ENCODE data around the gene KPNA4.
"Not testable (repeated sequence)": the region's sequence is repeated elsewhere in the genome, so short reads cannot be mapped to it uniquely, and the experiment has no call there.

KPNA4 gene, protein sequence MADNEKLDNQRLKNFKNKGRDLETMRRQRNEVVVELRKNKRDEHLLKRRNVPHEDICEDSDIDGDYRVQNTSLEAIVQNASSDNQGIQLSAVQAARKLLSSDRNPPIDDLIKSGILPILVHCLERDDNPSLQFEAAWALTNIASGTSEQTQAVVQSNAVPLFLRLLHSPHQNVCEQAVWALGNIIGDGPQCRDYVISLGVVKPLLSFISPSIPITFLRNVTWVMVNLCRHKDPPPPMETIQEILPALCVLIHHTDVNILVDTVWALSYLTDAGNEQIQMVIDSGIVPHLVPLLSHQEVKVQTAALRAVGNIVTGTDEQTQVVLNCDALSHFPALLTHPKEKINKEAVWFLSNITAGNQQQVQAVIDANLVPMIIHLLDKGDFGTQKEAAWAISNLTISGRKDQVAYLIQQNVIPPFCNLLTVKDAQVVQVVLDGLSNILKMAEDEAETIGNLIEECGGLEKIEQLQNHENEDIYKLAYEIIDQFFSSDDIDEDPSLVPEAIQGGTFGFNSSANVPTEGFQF

DNA sequence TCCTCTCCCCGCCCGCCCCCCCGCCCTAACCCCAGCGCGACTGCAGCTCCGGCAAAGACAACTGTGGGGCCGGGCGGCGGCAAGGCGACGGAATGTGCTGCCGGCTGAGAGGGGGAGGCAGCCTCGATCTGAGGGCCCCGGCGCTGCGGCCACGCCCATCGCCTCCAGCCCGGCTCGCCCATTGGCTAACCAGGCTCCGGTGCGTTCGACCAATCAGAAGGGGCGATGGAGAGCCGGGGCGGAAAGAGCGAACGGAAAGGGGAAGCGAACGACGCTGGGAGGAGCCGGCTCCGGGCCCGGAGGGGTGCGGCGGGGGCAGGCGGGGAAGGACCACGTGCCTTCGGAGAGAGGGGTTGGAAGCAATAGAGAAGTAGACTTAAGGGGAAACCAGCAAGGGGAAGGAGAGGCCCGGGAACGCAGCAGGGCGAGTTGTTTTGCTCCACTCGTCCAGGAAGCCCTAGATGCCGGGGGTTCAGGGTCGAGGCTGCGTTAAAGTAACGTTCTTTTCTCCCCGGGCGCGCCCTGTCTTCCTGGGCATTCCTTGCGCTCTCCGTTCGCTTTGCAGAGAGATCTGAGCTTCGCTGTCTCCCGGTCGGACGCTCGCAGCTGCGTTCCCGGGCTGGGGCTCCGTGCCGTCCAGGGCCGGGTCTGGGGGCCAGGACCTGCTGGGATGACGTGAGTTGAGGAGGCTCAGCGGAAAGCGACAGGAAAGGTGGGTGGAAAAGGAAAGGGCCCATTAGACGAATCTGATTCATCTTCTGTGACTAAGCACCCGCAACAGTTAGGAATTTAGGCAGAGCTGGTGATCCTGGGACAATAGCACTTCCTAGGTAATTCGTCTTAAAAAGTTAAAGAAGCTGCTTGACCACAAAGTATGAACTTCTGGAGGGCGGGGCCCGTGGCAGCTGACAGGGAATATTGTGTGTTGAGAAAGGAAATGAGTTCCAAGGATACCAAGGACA lies at the start of gene KPNA4:
Gene KPNA4, minus strand, starts transcription at position 130 of the 962 bp plus-strand sequence. CDS start 289 bp downstream, outside the sequence.
- peak; percentile 99 for DNase-seq

DNA sequence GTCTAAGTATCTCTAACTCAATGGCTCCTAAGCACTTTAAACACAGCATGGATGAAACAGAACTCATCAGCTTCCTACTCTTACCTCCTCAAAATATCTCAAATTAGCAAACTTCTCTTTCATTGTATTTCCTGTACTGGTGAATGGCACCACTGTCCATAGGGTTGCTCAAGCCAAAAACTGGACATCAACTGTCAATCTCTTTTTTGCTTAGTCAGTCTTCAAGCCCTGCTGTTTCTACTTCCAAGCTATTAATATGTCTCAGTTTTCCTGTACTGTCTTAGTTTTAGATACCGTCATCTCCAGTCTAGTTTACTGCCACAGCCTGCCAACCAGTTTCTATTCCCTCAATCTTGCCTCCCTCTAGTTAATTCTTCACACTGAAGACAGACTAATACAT lies 48.3 kb upstream of the KPNA4 start:
- DNase-seq, result no peak

DNA sequence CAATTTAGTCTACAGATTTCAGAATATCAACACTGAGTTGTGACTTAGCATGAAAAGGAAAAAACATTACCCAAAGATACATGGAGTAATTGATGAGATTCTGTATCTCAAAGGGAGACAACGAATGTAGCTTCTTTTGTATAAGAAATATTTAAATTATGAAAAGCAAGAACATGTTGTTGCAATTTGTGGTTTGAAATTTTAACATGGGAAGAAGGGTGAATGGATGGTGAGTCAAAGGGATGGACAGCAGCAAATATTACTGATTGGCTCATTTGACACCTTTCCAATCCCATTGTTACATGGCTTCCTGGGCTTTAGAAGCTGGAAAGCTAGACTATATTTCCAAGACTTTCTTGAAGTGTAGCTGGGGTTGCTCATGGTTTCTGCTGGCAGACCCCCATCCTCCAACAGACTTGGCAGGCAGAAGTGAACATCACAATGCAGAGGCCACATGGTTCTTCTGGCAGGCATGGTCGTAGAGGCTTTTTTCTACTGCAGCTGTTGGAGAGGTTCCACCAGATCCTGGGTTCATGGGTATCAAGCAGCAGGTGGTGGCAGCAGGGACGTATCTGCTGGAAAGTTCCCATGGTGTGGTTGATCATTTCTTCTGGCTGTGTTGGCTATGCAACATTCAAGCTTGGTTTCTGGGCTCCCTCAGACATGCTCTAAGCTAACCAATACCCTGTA lies 47.2 kb upstream of the KPNA4 start:
- no peak for DNase-seq

DNA sequence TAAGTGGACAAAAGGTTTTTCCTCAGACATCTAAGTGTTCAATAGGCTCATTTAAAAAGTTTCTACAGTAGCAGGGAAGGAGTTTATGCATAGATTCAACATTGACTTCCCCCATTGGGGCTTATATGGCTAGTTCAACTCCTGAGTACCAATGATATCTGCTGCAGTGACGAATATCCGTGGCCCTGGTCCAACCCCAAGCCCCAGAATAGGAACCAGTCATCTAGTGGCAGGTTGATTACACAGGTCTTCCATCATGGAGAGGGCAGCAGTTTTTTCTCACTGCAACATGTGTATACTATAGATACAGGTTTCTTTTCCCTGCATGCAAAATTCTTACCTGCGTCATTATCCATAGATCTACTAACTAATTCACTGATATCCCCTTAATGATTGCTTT lies 45.8 kb upstream of the KPNA4 start:
- no peak for DNase-seq

DNA sequence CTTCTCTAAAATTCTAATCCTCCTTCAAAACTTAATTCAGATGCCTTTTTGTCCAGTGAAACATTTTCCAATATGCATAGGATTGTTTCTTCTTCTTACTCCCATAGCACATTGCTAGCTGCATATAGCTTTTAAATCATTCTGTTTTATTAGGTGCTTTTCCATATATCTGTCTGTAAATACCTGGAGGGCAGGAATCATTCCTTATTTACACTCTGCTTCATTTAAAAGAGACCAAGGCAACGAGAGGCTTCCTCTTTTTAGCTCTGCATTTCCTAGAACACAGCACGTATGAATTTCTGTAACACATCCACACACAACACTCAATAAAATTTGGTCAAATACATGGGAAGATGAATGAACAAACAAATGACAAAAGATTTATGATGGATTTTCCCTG lies 43.5 kb upstream of the KPNA4 start:
- DNase-seq, result no peak

DNA sequence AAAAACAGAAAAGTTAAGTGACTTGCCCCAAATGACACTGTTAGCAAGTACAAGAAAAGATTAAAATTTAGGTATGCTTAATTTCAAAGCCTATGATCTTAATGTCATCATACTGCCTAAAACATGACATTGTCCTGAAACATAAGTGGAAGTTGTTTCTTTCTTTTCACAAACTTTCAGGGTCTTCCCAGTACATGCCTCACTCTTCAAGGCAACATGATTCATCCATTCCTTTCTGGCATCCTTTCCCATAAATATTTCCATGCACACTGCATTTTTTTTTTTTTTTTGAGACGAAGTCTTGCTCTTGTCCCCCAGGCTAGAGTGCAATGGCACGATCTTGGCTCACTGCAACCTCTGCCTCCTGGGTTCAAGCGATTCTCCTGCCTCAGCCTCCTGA lies 42.5 kb upstream of the KPNA4 start:
- DNase-seq, result no peak

DNA sequence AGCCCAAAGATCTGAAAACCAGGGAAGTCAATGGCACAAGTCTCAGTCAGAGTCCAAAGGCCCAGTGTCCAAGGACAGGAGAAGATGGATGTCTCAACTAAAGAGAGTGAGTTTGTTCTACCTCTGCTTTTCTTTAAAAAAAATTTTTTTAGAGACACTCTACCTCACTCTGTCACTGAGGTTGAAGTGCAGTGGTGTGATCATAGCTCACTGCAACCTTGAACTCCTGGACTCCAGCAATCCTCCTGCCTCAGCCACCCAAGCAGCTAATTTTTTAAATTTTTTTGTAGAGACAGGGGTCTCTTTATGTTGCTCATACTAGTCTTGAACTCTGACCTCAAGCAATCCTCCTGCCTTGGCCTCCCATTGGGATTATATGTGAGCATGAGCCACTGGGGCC lies 39.9 kb upstream of the KPNA4 start:
- DNase-seq, result no peak

DNA sequence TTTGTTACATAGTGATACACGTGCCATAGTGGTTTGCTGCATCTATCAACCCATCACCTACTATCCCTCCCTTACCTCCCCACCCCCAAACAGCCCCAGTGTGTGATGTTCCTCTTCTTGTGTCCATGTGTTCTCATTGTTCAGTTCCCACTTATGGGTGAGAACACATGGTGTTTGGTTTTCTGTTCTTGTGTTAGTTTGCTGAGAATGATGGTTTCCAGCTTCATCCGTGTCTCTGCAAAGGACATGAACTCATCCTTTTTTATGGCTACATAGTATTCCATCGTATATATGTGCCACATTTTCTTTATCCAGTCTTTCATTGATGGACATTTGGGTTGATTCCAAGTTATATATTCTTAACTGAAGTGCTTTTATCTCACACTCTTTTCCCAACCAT lies 38.5 kb upstream of the KPNA4 start:
- not testable (repeated sequence) for DNase-seq

DNA sequence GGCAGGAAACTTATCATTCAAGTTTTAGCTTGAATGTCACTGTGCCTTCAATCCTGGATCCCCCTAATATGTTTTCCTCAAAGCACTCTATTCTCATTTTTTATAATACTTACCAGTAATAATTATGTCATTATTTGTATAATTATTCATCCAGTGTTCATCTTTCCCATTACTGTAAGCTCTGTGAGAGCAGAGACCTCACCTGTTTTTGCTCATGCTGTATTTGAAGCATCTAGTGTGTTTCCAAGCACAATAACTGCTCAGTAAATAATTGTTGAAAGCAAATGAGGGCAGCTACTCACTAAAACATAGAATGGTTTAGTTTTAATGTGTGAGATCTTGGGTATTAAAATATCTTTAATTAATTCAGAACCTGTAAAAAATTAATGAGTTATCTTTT lies 36.9 kb upstream of the KPNA4 start:
- DNase-seq, result no peak

DNA sequence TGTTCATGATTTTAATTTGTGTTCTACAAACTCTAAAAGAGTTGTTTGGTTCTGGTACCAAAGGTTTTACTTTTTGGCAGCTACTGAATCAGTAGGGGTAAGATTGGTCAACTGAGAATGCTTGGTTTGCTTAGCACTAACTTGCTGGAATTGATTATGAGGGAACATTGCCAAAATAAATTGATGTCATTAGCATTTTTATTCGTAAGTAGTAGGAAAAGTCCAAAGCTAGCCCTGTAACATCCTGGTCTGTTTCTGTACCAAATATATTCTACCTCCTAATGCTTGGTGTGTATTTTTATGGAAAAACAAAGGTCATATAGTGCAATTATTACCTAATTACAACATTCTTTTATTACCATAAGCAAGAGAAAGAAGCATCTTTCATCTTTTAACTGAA lies 35.9 kb upstream of the KPNA4 start:
- no peak for DNase-seq

DNA sequence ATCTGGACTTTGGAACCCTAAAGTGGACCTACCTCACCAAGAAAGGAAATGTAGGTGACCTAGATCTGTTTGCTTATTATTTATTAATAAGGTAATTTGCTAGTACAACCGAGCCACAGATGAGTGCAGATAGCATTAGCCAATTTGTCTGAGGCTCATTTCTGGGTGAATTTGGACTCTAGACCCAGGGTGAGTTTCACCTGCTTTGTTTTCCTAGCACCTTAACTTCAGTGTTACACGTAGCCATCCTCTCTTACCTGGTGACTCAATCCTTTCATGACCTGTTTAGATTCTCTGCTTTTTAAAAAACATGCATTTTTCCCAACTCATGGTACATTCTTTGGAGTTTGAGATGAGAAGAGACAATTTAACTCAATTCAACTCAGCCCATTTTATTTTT lies 33.5 kb upstream of the KPNA4 start:
- DNase-seq, result no peak

DNA sequence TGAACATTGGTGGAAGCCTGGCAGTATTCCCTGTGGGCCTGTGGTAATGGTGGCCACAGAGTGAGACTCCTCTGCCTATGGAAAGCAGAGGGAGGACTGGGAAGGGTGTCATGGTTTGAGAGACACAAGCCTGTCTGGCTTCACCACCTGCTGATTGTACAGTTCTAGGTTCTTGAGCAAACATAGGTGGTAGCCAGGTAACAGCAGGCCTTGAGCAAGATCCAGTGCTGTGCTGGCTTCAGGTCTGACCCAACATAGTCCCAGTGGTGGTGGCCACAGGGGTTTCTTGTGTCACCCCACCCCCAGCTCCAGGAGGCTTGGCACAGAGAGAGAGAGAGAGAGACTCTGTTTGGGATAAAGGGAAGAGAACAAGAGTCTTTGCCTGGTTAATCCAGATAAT lies 22.7 kb upstream of the KPNA4 start:
- no peak for DNase-seq

DNA sequence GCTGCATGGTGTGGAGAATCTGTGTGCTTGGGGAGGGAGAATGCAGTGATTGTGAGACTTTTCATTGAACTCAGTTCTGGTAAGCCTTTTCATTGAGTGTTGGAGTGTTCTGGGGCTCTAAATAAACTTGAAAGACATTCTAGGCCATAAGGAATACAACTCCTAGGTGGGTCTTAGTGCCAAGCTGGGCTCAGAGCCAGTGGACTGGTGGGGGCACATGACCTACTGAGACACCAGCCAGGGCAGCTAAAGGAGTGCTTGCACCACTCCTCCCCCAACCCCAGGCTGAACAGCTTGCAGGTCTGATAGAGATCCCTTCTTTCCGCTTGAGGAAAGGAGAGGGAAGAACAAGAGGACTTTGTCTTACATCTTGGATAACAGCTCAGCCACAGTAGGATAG lies 21.7 kb upstream of the KPNA4 start:
- DNase-seq, result no peak

DNA sequence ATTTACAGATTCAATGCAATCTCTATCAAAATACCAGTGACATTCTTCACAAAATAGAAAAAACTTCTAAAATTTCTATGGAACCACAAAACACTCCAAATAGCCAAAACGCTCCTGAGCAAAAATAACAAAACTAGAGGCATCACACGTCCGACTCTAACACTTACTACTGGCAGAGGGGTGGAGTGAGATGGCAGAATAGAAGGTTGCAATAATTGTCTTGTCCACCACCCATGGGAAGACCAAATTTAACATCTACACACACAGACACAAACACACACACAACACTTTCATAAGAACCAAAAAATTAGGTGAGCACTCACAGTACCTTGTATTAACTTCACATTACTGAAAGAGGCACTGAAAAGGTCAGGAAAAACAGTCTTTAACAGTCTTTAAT lies 21.3 kb upstream of the KPNA4 start:
- DNase-seq, result no peak

DNA sequence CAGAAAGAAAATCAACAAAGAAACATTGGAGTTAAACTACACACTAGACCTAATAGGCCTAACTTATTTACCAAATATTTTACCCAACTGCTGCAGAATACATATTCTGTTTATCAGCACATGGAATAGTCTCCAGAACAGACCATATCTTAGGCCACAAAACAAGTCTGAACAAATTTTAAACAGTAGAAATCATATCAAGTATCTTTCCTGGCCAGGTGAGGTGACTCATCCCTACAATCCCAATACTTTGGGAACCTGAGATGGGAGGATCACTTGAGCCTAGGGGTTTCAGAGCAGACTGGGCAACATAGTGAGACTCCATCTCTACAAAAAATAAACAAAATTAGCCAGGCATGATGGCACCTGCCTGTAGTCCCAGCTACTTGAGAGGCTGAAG lies 18.1 kb upstream of the KPNA4 start:
- DNase-seq, result no peak

DNA sequence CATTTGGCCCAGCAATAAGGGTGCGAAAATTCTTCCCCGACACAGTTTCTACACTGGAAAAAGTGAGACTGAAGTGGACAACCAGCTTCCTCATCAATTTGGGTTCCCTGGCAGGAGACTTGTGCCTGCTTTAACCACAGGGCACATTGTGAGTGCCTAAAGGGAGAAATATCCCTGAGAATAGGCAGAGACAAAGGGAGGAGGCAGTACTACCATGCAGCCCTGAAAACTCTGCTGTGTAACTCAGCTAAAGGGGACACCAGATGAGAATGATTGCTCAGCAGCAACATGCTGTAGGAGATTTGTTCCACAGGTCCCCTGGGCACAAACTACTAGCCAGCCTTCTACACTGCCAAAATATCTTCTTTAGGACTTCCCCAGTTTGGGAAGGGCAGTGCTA lies 15.6 kb upstream of the KPNA4 start:
- DNase-seq, result no peak

DNA sequence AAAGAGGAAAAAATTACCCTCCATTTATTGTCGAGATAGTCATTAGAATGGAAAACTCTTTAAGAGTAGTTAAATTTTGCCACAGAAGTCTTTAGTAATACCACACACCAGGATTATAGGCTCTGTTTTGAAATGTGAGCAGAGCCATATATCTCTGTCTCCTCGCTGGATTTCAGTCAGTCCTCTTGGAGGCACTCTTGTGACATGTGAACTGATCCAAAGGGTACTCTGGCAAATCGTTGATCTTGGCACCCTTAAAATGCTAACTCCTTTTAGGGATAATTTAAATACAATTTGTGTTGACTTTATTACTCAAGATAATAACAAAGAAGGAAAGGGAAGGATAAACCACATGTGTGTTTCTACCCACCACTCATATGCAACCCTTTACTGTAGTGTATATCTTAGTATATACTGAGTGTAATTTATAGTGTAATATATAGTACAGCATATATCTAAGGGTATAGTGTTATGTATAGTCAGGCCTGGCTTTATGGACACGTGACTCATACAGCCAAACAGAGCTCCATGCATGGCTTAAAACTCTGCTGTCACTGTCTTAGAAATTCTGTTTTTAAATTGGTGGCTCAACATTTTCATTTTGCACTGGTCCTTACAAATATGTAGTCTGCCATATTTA lies 12.3 kb upstream of the KPNA4 start:
- no peak for DNase-seq

DNA sequence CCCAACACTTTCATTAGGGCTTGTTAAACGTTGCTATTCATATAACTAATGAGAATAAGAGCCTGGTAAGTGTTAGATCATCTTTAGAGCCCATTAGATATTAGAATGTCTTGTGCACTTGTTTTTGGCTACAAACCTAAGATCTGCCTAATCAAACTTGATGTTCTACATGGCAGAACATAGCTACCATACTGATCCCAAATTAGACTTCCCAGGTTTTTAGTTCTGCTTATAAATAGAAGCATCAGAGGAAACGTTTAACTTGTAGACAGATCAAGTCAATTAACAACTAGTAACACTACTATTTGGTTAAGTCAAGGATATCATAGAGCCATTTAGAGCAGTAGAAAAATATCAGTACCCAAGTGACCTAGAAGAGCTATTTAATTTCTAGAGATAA lies 11.7 kb upstream of the KPNA4 start:
- no peak for DNase-seq

DNA sequence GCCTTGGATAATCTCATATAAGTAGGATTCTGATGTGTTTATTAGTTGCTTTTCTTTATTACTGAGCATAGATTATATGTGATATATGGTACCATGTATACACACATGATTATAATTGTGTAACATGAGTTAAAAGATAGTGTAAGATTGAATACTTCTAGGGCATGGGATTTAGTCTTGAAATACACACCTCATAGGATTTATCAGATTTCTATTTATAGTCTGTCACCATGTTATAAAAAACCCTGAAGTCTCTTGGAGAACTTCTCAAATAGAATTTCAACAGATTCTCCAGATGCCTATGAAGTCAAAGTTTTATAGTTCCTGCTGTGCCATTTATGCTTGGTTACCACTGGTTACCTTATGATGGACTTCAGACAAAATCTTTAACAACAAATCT lies 11.2 kb upstream of the KPNA4 start:
- DNase-seq, result no peak

DNA sequence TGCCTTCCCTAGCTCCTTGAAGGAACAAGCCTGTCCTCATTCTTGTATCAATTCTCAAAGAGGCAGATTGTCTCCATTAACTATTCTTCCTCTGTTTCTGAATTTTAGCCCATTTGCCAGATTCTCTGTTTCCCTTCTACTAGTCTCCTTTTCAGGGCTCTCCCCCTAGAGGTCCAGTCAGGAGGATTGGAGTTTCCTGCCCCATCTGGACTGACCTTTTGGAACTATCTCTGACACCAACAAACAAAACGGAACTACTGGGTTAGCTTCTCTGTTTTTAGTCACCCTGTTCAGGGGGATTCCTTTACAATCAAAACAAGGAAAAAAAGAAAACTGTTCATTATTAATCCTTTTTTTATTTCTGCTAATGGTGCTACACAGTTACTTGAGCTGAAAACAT lies 10.2 kb upstream of the KPNA4 start:
- DNase-seq, result no peak

DNA sequence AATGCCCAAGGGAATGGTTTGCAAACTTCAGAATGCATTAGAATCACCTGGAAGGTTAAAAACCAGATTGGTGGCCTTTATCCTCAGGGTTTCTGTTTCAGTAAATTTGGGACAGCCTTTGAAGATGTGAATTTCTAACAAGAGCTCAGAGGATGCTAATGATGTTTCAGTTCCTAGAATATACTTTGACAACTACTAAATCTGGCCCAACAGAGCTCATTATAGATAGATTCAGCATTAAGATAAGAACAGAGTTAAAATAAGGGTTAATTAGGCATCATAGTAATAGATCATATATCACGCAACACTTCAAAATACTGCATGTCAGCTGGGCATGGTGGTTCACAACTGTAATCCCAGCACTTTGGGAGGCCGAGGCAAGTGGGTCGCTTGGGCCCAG lies 9.3 kb upstream of the KPNA4 start:
- no peak for DNase-seq

DNA sequence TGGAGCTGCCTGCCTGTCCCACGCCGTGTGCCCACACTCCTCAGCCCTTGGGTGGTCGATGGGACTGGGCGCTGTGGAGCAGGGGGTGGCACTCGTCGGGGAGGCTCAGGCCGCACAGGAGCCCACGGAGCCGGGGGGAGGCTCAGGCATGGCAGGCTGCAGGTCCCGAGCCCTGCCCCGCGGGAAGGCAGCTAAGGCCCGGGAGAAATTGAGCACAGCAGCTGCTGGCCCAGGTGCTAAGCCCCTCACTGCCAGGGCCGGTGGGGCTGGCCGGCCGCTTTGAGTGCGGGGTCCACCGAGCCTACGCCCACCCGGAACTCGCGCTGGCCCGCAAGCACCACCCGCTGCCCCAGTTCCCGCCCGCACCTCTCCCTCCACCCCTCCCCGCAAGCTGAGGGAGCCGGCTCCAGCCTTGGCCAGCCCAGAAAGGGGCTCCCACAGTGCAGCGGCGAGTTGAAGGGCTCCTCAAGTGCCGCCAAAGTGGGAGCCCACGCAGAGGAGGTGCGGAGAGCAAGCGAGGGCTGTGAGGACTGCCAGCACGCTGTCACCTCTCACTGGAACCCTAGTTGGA lies 8.7 kb upstream of the KPNA4 start:
- not testable (repeated sequence) for DNase-seq
